ENCODE data around the gene TSPEAR. TPM values are rescaled to one million over a fixed set of nuclear protein-coding genes. Genes with fewer than 3 reads are reported as not detected.
"Not testable (repeated sequence)": the region's sequence is repeated elsewhere in the genome, so short reads cannot be mapped to it uniquely, and the experiment has no call there.

The TSPEAR gene
- polyA plus RNA-seq, 2 donors, result 0.01 to 0.04 TPM

DNA sequence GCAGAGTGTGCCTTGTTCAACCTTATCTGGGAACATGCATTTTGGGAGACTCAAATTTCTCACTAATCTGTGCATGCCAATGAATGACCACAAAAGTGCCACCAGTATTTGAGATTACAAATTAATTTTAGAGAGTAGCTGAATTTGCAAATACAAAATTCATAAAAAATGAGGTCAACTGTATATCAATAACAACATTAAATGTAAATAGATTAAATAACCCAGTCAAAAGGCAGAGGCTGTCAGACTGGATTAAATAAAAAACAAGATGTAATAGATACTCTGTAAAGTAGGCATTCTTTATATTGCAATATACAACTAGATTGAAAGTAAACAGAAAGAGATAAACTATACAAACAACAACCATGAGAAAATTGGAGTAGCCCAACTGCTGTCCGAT is 147.3 kb downstream of the TSPEAR start:
- Histone ChIP-seq H3K27me3 (ENCODE audit: control insufficient read depth in 1 of 2, insufficient read depth in 2 of 2, low read length in 2 of 2) (no peaks in the 10 kb centered on the region), H3K4me1 (ENCODE audit: control insufficient read depth in 2 of 2, insufficient read depth in 2 of 2, low read length in 1 of 2) (no peaks in the 10 kb centered on the region), H3K27ac (ENCODE audit: low read depth in 2 of 2, low read length in 1 of 2) (no peak overlapping the region), H3K4me3 (ENCODE audit: low read depth in 1 of 2, low read length in 2 of 2) (no peak overlapping the region), H3K9me3 (ENCODE audit: control insufficient read depth in 2 of 2, insufficient read depth in 1 of 2, low read depth in 1 of 2, low read length in 1 of 2) (peaks cover 0 to 2% of the 10 kb centered on the region in 2 donors), H3K36me3 (ENCODE audit: control insufficient read depth in 2 of 2, insufficient read depth in 2 of 2, low read length in 1 of 2) (no peaks in the 10 kb centered on the region)
- 95 to 98% methylated on average over 1 of the region's 1 CpG for WGBS, 2 donors

- Histone ChIP-seq H3K27ac (ENCODE audit: low read depth in 2 of 2, low read length in 1 of 2) (no peak within 1 kb of the TSS), H3K4me1 (ENCODE audit: control insufficient read depth in 2 of 2, insufficient read depth in 2 of 2, low read length in 1 of 2) (no peaks in the 10 kb centered on the region), H3K27me3 (ENCODE audit: control insufficient read depth in 1 of 2, insufficient read depth in 2 of 2, low read length in 2 of 2) (no peaks in the 10 kb centered on the region), H3K4me3 (ENCODE audit: low read depth in 1 of 2, low read length in 2 of 2) (no peak within 1 kb of the TSS), H3K9me3 (ENCODE audit: control insufficient read depth in 2 of 2, insufficient read depth in 1 of 2, low read depth in 1 of 2, low read length in 1 of 2) (peaks cover 0 to 2% of the 10 kb centered on the region in 2 donors), H3K36me3 (ENCODE audit: control insufficient read depth in 2 of 2, insufficient read depth in 2 of 2, low read length in 1 of 2) (no peaks in the 10 kb centered on the region)
- WGBS, 2 donors, result 73 to 74% methylated on average over 4 to 5 of the region's 5 CpGs
Observed at GRCh38 chr21:44558695-44559094, 152.7 kb downstream of the TSPEAR start, which contains the start of gene KRTAP10-3. KRTAP10-3 (minus strand) TSS chr21:44558795; CDS start chr21:44558715, 80 bp downstream.

GRCh38 chr21:44558329-44558675 is 153.1 kb downstream of the TSPEAR start:
- H3K9me3 ChIP-seq (ENCODE audit: control insufficient read depth in 2 of 2, insufficient read depth in 1 of 2, low read depth in 1 of 2, low read length in 1 of 2); H3K27ac ChIP-seq (ENCODE audit: low read depth in 2 of 2, low read length in 1 of 2); H3K4me3 ChIP-seq (ENCODE audit: low read depth in 1 of 2, low read length in 2 of 2); H3K27me3 ChIP-seq (ENCODE audit: control insufficient read depth in 1 of 2, insufficient read depth in 2 of 2, low read length in 2 of 2); H3K36me3 ChIP-seq (ENCODE audit: control insufficient read depth in 2 of 2, insufficient read depth in 2 of 2, low read length in 1 of 2); H3K4me1 ChIP-seq (ENCODE audit: control insufficient read depth in 2 of 2, insufficient read depth in 2 of 2, low read length in 1 of 2): not testable (repeated sequence)
- 70 to 78% methylated on average over 9 to 10 of the region's 10 CpGs for WGBS, 2 donors

- no peak overlapping the region for H3K27ac ChIP-seq (ENCODE audit: low read depth in 2 of 2, low read length in 1 of 2)
- H3K36me3 ChIP-seq (ENCODE audit: control insufficient read depth in 2 of 2, insufficient read depth in 2 of 2, low read length in 1 of 2), result no peaks in the 10 kb centered on the region
- no peak overlapping the region for H3K4me3 ChIP-seq (ENCODE audit: low read depth in 1 of 2, low read length in 2 of 2)
- H3K27me3 ChIP-seq (ENCODE audit: control insufficient read depth in 1 of 2, insufficient read depth in 2 of 2, low read length in 2 of 2), result no peaks in the 10 kb centered on the region
- WGBS, 2 donors, result 49 to 63% methylated on average over 30 of the region's 30 CpGs
- peaks cover 0 to 2% of the 10 kb centered on the region in 2 donors for H3K9me3 ChIP-seq (ENCODE audit: control insufficient read depth in 2 of 2, insufficient read depth in 1 of 2, low read depth in 1 of 2, low read length in 1 of 2)
- H3K4me1 ChIP-seq (ENCODE audit: control insufficient read depth in 2 of 2, insufficient read depth in 2 of 2, low read length in 1 of 2), result no peaks in the 10 kb centered on the region
Observed at GRCh38 chr21:44557491-44558328, 153.7 kb downstream of the TSPEAR start.

GRCh38 chr21:44556879-44557278 is 154.5 kb downstream of the TSPEAR start:
- Histone ChIP-seq H3K9me3 (ENCODE audit: control insufficient read depth in 2 of 2, insufficient read depth in 1 of 2, low read depth in 1 of 2, low read length in 1 of 2) (peaks cover 0 to 2% of the 10 kb centered on the region in 2 donors), H3K36me3 (ENCODE audit: control insufficient read depth in 2 of 2, insufficient read depth in 2 of 2, low read length in 1 of 2) (no peaks in the 10 kb centered on the region), H3K4me3 (ENCODE audit: low read depth in 1 of 2, low read length in 2 of 2) (no peak overlapping the region), H3K27me3 (ENCODE audit: control insufficient read depth in 1 of 2, insufficient read depth in 2 of 2, low read length in 2 of 2) (no peaks in the 10 kb centered on the region), H3K4me1 (ENCODE audit: control insufficient read depth in 2 of 2, insufficient read depth in 2 of 2, low read length in 1 of 2) (no peaks in the 10 kb centered on the region), H3K27ac (ENCODE audit: low read depth in 2 of 2, low read length in 1 of 2) (no peak overlapping the region)
- 72 to 81% methylated on average over 9 of the region's 9 CpGs for WGBS, 2 donors

DNA sequence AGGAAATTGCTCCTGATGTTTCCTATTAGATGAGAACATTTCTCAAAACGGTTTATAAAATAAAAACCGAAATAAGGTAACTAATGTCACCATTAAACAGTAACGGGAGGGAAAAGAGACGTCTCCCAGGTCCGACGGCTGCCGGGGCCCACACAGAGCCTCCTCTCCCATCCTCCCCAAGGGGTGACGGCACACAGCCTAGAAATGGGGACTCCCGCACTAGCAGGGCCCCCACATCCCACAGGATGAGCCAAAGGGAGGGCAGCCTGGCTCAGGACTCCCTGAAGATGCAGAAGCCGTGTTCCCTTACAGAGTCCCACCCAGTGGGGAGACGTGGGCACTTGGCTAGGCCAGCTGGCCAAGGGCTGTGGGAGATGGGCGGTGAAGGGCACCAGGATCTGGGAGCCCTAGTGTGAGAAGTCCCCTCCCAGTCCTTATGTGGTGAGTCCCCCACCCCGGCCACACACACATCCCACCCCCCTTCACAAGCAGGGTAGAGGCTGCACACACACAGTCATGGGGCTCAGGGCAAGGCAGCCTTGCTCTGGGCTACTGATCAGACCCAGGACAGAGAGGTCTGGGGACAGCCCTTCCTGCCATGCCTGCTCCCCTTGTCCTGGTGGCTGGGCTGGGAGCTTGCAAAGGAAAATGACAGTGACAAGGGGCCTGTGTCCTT is 156.0 kb downstream of the TSPEAR start:
- peaks cover 0 to 4% of the 10 kb centered on the region in 2 donors for H3K4me1 ChIP-seq (ENCODE audit: control insufficient read depth in 2 of 2, insufficient read depth in 2 of 2, low read length in 1 of 2)
- peaks cover 0 to 2% of the 10 kb centered on the region in 2 donors for H3K9me3 ChIP-seq (ENCODE audit: control insufficient read depth in 2 of 2, insufficient read depth in 1 of 2, low read depth in 1 of 2, low read length in 1 of 2)
- no peak overlapping the region for H3K4me3 ChIP-seq (ENCODE audit: low read depth in 1 of 2, low read length in 2 of 2)
- no peaks in the 10 kb centered on the region for H3K36me3 ChIP-seq (ENCODE audit: control insufficient read depth in 2 of 2, insufficient read depth in 2 of 2, low read length in 1 of 2)
- no peak overlapping the region for H3K27ac ChIP-seq (ENCODE audit: low read depth in 2 of 2, low read length in 1 of 2)
- H3K27me3 ChIP-seq (ENCODE audit: control insufficient read depth in 1 of 2, insufficient read depth in 2 of 2, low read length in 2 of 2), result no peaks in the 10 kb centered on the region
- 79 to 86% methylated on average over 13 of the region's 13 CpGs for WGBS, 2 donors

DNA sequence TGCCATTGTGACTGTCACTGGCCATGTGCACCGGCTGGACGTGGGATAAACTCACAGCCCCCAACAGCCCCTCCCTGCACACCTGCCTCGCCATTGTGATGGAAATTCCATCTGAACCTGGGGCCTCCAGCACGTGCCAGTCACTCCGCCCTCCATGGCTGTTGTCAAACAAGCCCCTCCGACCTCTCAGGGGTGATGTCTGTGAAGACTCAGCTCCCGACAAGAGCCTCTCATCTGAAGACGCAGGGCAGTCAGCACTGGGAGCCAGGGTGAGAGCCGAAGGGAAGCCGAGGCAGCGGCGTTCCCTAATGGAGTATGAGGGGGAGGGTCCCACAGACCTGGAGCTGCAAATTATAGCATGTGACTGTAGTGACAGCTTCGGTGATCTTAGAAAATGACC is 158.7 kb downstream of the TSPEAR start:
- no peaks in the 10 kb centered on the region for H3K36me3 ChIP-seq (ENCODE audit: control insufficient read depth in 2 of 2, insufficient read depth in 2 of 2, low read length in 1 of 2)
- H3K27ac ChIP-seq (ENCODE audit: low read depth in 2 of 2, low read length in 1 of 2), result no peak overlapping the region
- H3K27me3 ChIP-seq (ENCODE audit: control insufficient read depth in 1 of 2, insufficient read depth in 2 of 2, low read length in 2 of 2), result no peaks in the 10 kb centered on the region
- WGBS, 2 donors, result 81 to 82% methylated on average over 13 of the region's 13 CpGs
- no peaks in the 10 kb centered on the region for H3K9me3 ChIP-seq (ENCODE audit: control insufficient read depth in 2 of 2, insufficient read depth in 1 of 2, low read depth in 1 of 2, low read length in 1 of 2)
- H3K4me3 ChIP-seq (ENCODE audit: low read depth in 1 of 2, low read length in 2 of 2), result no peak overlapping the region
- peaks cover 4 to 7% of the 10 kb centered on the region in 2 donors for H3K4me1 ChIP-seq (ENCODE audit: control insufficient read depth in 2 of 2, insufficient read depth in 2 of 2, low read length in 1 of 2)

DNA sequence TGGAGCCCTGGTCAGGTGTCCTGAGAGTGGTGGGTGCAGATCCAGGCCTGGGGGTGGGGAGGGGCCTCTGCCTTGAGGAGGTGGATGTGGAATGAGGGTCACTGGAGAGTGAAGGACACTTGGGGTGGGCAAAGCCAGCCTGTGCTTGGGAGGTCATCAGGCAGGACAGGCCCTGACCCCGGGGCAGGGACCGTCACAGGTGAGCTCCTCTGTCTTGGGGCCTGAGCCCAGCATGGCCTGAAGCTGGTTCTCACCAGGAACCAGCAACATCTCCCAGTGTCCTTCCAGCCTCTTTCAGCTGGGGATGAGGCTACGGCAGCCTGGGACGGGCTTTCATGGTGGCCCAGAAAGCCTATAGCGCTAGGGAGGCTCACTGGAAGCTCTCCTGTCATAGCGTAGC is 159.2 kb downstream of the TSPEAR start:
- Histone ChIP-seq H3K27me3 (ENCODE audit: control insufficient read depth in 1 of 2, insufficient read depth in 2 of 2, low read length in 2 of 2) (no peaks in the 10 kb centered on the region), H3K9me3 (ENCODE audit: control insufficient read depth in 2 of 2, insufficient read depth in 1 of 2, low read depth in 1 of 2, low read length in 1 of 2) (no peaks in the 10 kb centered on the region), H3K4me1 (ENCODE audit: control insufficient read depth in 2 of 2, insufficient read depth in 2 of 2, low read length in 1 of 2) (peaks cover 4 to 7% of the 10 kb centered on the region in 2 donors), H3K4me3 (ENCODE audit: low read depth in 1 of 2, low read length in 2 of 2) (no peak overlapping the region), H3K27ac (ENCODE audit: low read depth in 2 of 2, low read length in 1 of 2) (no peak overlapping the region), H3K36me3 (ENCODE audit: control insufficient read depth in 2 of 2, insufficient read depth in 2 of 2, low read length in 1 of 2) (no peaks in the 10 kb centered on the region)
- WGBS, 2 donors, result 87 to 95% methylated on average over 6 of the region's 6 CpGs

DNA sequence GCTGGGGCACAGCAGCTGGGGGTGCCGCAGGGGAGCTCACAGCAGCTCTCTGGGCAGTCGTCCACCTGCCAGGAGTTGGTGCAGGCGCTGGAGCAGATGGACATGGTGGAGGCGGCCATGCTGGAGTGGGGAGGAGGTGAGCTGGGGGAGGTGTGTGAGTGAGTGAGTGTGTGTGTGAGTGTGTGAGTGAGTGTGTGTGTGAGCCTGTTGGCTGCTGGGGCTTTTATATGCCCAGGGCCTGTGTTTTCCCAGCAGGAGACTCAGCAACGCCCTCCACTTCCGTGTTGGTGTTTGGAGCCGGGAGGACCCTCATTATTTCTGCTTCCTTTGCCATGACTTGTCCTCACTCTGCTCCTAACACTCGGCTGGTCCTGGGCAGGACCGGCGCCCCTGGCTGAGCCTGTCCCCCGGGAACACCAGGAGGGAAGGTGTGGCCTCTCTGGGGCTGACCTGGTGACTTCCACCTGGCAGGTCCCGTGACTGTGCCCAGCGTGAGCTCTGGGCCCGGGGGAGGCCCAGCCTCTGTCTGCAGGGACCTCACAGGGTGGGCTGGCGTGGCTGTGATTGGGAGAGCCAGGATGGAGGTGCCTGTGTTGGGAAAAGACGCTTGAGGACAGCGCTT is 159.9 kb downstream of the TSPEAR start, which contains the start of gene KRTAP10-2:
TSS of gene KRTAP10-2 (minus strand) at position 166 of the 622 bp plus-strand sequence. CDS start at position 119, 47 bp downstream.
- H3K36me3 ChIP-seq (ENCODE audit: control insufficient read depth in 2 of 2, insufficient read depth in 2 of 2, low read length in 1 of 2), result no peaks in the 10 kb centered on the region
- no peaks in the 10 kb centered on the region for H3K9me3 ChIP-seq (ENCODE audit: control insufficient read depth in 2 of 2, insufficient read depth in 1 of 2, low read depth in 1 of 2, low read length in 1 of 2)
- H3K27ac ChIP-seq (ENCODE audit: low read depth in 2 of 2, low read length in 1 of 2), result no peak within 1 kb of the TSS
- H3K4me1 ChIP-seq (ENCODE audit: control insufficient read depth in 2 of 2, insufficient read depth in 2 of 2, low read length in 1 of 2), result peaks cover 4 to 7% of the 10 kb centered on the region in 2 donors
- 47 to 57% methylated on average over 17 of the region's 17 CpGs for WGBS, 2 donors
- H3K27me3 ChIP-seq (ENCODE audit: control insufficient read depth in 1 of 2, insufficient read depth in 2 of 2, low read length in 2 of 2), result no peaks in the 10 kb centered on the region
- no peak within 1 kb of the TSS for H3K4me3 ChIP-seq (ENCODE audit: low read depth in 1 of 2, low read length in 2 of 2)
